Neural progenitor cell (in vitro differentiated cells): ENCODE results near the gene MIF4GD.

Experiments used
- EZH2 ChIP-seq: fragments of 200-600 bp; sonication (generic); IDR thresholded peaks from 2 replicates; pipeline ENCODE4 v1.6.1; 2017; ENCODE audit warnings: antibody characterized with exemption, mild to moderate bottlenecking, moderate library complexity
- EZH2phosphoT487 ChIP-seq: fragments of 200-600 bp; sonication (generic); IDR thresholded peaks from 2 replicates; pipeline ENCODE4 v1.6.1; 2017; ENCODE audit warnings: antibody characterized with exemption
- TF ChIP-seq, protein P1 (sequence below): fragments of 200-600 bp; sonication (generic); IDR thresholded peaks from 2 replicates; pipeline ENCODE4 v1.5.1; 2017; ENCODE audit warnings: antibody characterized with exemption, mild to moderate bottlenecking

DNA sequence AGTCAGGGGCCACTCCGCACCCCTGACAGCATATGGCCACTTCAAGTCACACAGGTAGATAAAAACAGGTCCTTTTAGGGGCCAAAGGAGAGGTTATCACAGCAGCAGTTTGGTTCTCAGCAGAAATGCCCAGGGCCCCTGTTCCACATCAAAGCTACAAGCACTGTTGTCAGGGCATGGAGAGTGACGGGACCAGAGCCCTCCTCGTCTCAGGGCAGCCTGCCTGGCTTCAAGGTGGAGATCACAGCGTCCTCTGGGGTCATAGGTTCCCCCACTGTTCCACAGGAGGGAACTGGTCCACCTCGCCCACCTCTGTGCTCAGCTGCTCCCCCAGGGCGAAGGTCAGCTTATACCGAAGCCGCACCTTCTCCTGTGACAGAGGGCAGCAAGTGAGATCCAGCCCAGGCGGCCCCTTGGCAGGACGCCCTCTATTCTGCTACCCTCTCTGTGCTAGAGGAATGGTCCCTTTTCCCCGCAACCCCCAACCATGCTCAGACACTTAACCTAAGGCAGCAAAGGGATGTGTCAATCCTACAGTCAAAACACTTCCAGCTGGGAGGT lies 32.9 kb downstream of the MIF4GD start:
- TF ChIP-seq EZH2 (no peak), EZH2phosphoT487 (no peak)
- TF ChIP-seq, protein P1, sequence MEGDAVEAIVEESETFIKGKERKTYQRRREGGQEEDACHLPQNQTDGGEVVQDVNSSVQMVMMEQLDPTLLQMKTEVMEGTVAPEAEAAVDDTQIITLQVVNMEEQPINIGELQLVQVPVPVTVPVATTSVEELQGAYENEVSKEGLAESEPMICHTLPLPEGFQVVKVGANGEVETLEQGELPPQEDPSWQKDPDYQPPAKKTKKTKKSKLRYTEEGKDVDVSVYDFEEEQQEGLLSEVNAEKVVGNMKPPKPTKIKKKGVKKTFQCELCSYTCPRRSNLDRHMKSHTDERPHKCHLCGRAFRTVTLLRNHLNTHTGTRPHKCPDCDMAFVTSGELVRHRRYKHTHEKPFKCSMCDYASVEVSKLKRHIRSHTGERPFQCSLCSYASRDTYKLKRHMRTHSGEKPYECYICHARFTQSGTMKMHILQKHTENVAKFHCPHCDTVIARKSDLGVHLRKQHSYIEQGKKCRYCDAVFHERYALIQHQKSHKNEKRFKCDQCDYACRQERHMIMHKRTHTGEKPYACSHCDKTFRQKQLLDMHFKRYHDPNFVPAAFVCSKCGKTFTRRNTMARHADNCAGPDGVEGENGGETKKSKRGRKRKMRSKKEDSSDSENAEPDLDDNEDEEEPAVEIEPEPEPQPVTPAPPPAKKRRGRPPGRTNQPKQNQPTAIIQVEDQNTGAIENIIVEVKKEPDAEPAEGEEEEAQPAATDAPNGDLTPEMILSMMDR: no peak
